Liver (tissue), 3 donors: ENCODE measurements around the gene IPPK.

Experiments
- CTCF ChIP-seq: fragments of 150-350 bp; IDR thresholded peaks from 2 replicates; pipeline ENCODE4 v1.5.1; 2017; ENCODE audit warnings: improper control_type of control experiment, low read depth, low read length; ENCODE audit not compliant: missing input control
- EGR1 ChIP-seq, 2 donors: IDR thresholded peaks; 2 replicates each; pipeline ENCODE4 v1.6.1; 2016 to 2018; ENCODE audit warnings: antibody characterized with exemption in 2 of 2, low read depth in 2 of 2
- FOXA2 ChIP-seq: IDR thresholded peaks from 2 replicates; pipeline ENCODE4 v1.6.1; 2016; ENCODE audit warnings: antibody characterized with exemption
- HNF4G ChIP-seq: IDR thresholded peaks from 2 replicates; pipeline ENCODE4 v1.6.1; 2016; ENCODE audit warnings: antibody characterized with exemption
- JUND ChIP-seq, 2 donors: IDR thresholded peaks; 2 replicates each; pipeline ENCODE4 v1.6.1; 2016; ENCODE audit warnings: antibody characterized with exemption in 2 of 2
- MAX ChIP-seq: IDR thresholded peaks from 2 replicates; pipeline ENCODE4 v1.6.1; 2016; ENCODE audit warnings: antibody characterized with exemption
- RAD21 ChIP-seq, 2 donors: IDR thresholded peaks; 2 replicates each; pipeline ENCODE4 v1.6.1; 2016; ENCODE audit warnings: antibody characterized with exemption in 2 of 2, mild to moderate bottlenecking in 2 of 2
- REST ChIP-seq: IDR thresholded peaks from 2 replicates; pipeline ENCODE4 v1.6.1; 2016; ENCODE audit warnings: antibody characterized with exemption, mild to moderate bottlenecking
- RXRA ChIP-seq, 2 donors: IDR thresholded peaks; 2 replicates each; pipeline ENCODE4 v1.6.1; 2017 to 2018; ENCODE audit warnings: antibody characterized with exemption in 2 of 2, mild to moderate bottlenecking in 1 of 2
- SP1 ChIP-seq: IDR thresholded peaks from 2 replicates; pipeline ENCODE4 v1.6.1; 2018; ENCODE audit warnings: antibody characterized with exemption, mild to moderate bottlenecking
- YY1 ChIP-seq: IDR thresholded peaks from 2 replicates; pipeline ENCODE4 v1.6.1; 2016; ENCODE audit warnings: antibody characterized with exemption, mild to moderate bottlenecking
- TF ChIP-seq, protein P1 (sequence below): IDR thresholded peaks from 2 replicates; pipeline ENCODE4 v1.6.1; 2016; ENCODE audit warnings: antibody characterized with exemption
- donor health status: healthy.
- donor health status: healthy.

DNA sequence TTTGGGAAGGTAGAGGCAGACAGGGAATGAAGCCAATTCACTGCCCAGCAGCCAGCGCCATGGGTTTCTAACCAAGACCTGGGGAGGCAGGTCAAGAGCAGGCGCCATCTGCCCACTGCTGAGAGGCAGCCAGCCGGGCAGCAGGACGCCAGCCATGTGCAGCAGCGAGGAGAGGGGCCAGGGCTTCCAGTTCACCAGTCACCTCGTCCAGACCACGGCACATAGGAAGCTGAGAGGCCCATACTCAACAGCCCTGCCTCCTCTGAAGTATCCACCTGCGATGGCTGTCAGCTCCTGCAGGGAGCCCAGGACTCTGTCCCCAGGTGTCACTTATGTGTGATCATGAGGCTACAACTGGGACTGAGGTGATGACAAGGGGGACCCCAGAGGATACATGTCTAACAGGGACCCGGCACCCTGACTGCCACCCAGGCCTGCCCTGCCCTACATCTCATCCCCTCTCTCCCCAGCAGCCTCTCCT, 30.1 kb downstream of the IPPK start:
- TF ChIP-seq CTCF (no peak), REST (no peak), RXRA (IDR thresholded peaks at IDR 0.05) (no peak), EGR1 (IDR thresholded peaks at IDR 0.05; ENCODE audit: low read depth in 2 of 2) (no peak), MAX (no peak), YY1 (no peak), SP1 (no peak), JUND (IDR thresholded peaks at IDR 0.05) (no peak), FOXA2 (no peak), HNF4G (no peak), RAD21 (IDR thresholded peaks at IDR 0.05) (no peak)
- TF ChIP-seq, protein P1, sequence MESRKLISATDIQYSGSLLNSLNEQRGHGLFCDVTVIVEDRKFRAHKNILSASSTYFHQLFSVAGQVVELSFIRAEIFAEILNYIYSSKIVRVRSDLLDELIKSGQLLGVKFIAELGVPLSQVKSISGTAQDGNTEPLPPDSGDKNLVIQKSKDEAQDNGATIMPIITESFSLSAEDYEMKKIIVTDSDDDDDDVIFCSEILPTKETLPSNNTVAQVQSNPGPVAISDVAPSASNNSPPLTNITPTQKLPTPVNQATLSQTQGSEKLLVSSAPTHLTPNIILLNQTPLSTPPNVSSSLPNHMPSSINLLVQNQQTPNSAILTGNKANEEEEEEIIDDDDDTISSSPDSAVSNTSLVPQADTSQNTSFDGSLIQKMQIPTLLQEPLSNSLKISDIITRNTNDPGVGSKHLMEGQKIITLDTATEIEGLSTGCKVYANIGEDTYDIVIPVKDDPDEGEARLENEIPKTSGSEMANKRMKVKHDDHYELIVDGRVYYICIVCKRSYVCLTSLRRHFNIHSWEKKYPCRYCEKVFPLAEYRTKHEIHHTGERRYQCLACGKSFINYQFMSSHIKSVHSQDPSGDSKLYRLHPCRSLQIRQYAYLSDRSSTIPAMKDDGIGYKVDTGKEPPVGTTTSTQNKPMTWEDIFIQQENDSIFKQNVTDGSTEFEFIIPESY, result no peak
